GM12878 (cell line): Measurements from ENCODE around the gene FABP1.

ENCODE experiments used
- CTCF ChIP-seq, 3 experiments: IDR thresholded peaks in 2 of 3; conservative IDR thresholded peaks in 1 of 3; 2 replicates each; pipeline ENCODE4 v1.5.1; 2011; ENCODE audit warnings: low read depth in 3 of 3, low read length in 3 of 3, mild to moderate bottlenecking in 3 of 3, control low read depth in 2 of 3, moderate library complexity in 2 of 3, inconsistent platforms in 1 of 3, mixed read lengths in 1 of 3; ENCODE audit not compliant: control insufficient read depth in 2 of 3, insufficient read depth in 1 of 3; ENCODE audit errors: extremely low read depth in 1 of 3
- JUND ChIP-seq: IDR thresholded peaks from 2 replicates; pipeline ENCODE4 v1.6.1; 2012; ENCODE audit warnings: low read depth, mild to moderate bottlenecking, low read length, improper control_type of control experiment, moderate library complexity
- RELA ChIP-seq: fragments of 450-650 bp; IDR thresholded peaks from 2 replicates; pipeline ENCODE4 v1.8.0; 2014; ENCODE audit warnings: borderline replicate concordance; ENCODE audit not compliant: partially characterized antibody
- REST ChIP-seq: IDR thresholded peaks from 2 replicates; pipeline ENCODE4 v1.6.1; 2012; ENCODE audit warnings: mild to moderate bottlenecking, low read depth, low read length
- RFX5 ChIP-seq: IDR thresholded peaks from 2 replicates; pipeline ENCODE4 v1.6.1; 2011; ENCODE audit warnings: low read depth, low read length, improper control_type of control experiment

GRCh38 chr2:88090446-88091283, 37.2 kb downstream of the FABP1 start:
- TF ChIP-seq RFX5 (no peak), CTCF (IDR thresholded peaks at IDR 0.05 in 2 of 3, conservative IDR thresholded peaks at IDR 0.05 in 1 of 3; ENCODE audit: control insufficient read depth in 2 of 3, extremely low read depth in 1 of 3, insufficient read depth in 1 of 3, low read depth in 3 of 3, low read length in 3 of 3) (no peak), RELA (no peak), REST (no peak), JUND (no peak)
